NCI-H1930 (cell line): ENCODE results near the gene EPHA3.
A peak's percentile ranks its signal among the peaks of the same experiment; 100 is the strongest.

ENCODE experiments used
- DNase-seq, 2 experiments: peaks; one replicate each; lab custom pipeline; 2025; lab: John Stamatoyannopoulos, UW

The EPHA3 gene

GRCh38 chr3:89107461-89108290 lies at the start of gene EPHA3:
Gene EPHA3, plus strand, starts transcription at chr3:89107621. Its CDS starts 128 bp downstream, at chr3:89107749.
- DNase-seq, result peak; percentile 15 to 25

GRCh38 chr3:89058371-89058770 lies 49.0 kb upstream of the EPHA3 start:
- DNase-seq, result no peak

DNA sequence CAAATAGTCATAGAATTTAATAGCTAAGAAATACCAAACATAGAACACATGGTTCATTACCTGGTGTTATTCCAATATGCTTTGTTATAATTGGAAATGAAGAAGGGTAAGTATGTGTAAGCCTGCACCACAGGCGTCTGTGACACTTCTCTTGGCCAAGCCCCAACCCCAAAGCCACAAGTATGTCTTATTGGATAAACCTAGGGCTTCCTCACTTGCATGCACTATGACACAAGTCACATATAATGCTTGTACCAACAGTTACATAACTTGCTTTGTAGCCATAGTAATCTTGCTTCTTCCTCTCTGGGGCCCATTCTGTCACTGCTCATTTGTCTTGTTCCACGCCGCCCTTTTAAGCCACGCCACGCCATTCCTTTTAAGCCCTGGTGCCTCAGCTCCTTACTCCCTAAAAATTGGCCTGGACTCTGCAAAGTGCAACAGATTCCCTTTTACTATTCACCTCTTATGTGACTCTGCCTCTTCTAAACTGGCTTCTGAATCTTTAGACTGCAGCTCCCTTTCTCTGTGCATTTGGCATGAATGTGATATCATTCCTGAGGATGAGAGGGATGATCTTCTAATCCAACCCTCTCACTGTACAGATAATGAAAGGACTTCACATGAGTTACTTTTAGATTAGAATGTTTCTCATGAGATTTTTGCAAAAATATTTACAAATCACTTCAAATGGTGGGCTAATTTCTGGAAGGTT lies 48.1 kb upstream of the EPHA3 start:
- no peak for DNase-seq

DNA sequence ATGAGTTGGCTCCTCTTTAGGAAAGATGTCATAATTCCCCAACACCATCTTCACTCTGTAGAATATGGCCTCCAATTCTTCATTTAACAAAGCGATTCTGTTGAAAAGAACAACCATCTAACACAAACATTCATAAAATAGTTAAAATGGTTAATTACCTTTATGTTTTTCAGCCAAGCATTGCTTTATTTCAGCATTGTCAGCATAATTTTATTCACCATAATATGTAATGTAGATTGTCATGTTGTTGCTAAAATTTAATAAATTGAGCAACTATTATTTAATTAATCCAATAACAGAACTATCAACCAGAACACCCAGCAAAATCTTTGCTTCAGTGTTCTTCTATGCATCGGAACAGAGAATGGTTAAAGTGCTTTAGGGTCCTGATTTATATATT lies 46.2 kb upstream of the EPHA3 start:
- DNase-seq, result no peak

- DNase-seq, result no peak
These were observed 39.7 kb upstream of the EPHA3 start for GRCh38 chr3:89067736-89068135.

GRCh38 chr3:89072642-89073041 lies 34.8 kb upstream of the EPHA3 start:
- peak in 1 of 2 experiments; percentile 7 for DNase-seq

GRCh38 chr3:89079944-89080343 lies 27.5 kb upstream of the EPHA3 start:
- DNase-seq, result no peak

DNA sequence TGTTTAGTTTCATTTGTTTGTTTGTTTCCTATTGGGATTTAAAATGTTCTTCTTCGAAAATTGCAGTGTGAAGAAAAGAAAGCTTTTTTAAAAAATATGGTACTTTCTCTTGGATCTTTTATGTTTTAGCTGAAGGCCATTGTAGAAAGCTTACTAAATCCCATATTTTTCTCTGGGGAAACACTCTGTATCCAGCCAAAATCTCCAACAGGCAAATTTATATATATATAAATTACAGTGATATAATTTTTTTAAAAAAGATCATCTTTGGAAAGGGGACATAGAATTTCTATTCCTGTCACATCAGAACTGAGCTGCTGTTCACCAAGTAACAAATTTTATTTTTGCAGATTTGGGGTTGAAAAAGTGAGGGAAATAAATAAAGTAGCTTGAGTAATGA lies 19.6 kb upstream of the EPHA3 start:
- no peak for DNase-seq

- no peak for DNase-seq
These were observed 9.2 kb upstream of the EPHA3 start for GRCh38 chr3:89098173-89098572.

- no peak for DNase-seq
These were observed 8.3 kb upstream of the EPHA3 start for GRCh38 chr3:89098964-89099585.

DNA sequence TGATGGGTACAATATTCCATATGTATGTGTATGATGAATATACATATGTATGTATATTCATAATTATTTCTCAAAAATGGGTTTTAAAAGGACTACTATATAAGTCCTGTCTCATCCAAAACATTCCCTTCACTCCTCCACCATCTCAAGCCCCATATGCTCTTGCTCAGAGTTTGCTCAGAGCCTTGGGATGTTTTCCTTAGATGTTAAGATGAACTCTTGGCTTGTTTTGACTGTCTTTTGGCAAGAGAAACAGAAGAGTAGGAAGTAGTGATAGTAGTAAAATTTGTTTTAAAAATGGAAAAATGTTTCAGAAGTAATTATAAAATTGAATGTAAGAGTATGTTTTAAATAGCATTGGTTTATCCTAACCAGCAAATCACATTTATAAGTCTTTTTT lies 6.2 kb upstream of the EPHA3 start:
- no peak for DNase-seq

- DNase-seq, result no peak
These were observed 5.5 kb upstream of the EPHA3 start for GRCh38 chr3:89101921-89102320.

DNA sequence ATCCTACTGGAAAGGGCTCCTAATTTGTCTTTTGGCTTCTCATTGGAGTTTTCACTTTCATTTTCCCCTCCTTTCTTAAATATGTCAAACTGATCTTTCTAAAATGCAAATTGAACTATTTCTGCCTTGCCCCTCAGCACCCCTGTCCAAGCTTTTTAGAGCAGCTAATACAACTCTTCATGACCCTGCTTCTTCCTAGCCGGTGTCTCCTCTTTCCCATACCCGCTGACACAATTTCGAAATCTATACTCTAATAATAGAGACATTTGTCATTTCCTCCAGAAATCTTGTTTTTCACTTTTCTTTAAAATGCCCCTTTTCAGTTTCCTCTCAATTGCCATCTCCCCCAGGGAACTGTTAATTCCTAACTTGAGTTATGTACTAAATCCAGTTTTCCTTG lies 2.9 kb upstream of the EPHA3 start:
- DNase-seq, result no peak

- no peak for DNase-seq
These were observed 1.9 kb upstream of the EPHA3 start for GRCh38 chr3:89105503-89105902.

GRCh38 chr3:89108291-89108550 lies 800 bp downstream of the EPHA3 start:
- DNase-seq, result no peak

DNA sequence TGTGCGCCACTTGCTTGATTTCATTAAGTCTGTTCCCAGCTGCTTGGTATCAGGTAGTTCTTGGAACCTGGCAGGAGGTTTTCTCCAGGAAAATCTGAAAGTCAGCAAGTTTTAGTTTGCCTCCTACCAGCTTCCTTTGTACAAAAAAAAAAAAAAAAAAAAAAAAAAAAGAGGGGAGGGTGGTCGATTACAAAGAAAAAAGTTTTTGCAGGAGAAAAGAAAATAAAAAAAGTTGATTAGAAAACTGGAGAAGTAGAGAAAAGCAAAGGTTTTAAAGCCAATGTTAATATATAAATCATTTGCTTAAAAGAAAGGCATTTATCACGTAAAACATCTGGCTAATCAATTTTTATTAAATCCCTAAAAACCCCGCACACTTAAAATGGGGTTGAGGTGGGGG lies 5.9 kb downstream of the EPHA3 start:
- DNase-seq, result no peak

GRCh38 chr3:89113893-89114840 lies 6.7 kb downstream of the EPHA3 start:
- peak; percentile 3 to 43 for DNase-seq

GRCh38 chr3:89114841-89115223 lies 7.4 kb downstream of the EPHA3 start:
- DNase-seq, result no peak

- no peak for DNase-seq
These were observed 9.1 kb downstream of the EPHA3 start for GRCh38 chr3:89116476-89116875.

GRCh38 chr3:89138048-89138447 lies 30.6 kb downstream of the EPHA3 start:
- no peak for DNase-seq

DNA sequence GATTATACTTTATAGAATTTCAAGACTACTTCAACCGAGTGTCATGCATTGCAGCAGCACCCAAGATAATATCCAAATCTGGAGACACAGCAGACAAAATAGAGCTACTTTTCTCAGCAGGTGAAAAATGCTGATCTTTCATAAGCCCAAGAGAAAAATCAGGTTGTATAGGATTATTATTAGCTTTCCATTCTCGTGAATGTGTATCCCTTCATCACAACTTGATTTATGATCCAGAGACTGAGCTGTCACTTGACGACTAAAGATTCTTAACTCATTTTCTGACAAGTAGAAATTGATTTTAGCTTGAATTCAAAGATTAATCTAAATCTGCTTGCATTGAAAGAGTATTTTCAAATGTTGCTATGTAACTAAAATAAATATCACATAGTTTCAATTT lies 32.4 kb downstream of the EPHA3 start:
- DNase-seq, result no peak

DNA sequence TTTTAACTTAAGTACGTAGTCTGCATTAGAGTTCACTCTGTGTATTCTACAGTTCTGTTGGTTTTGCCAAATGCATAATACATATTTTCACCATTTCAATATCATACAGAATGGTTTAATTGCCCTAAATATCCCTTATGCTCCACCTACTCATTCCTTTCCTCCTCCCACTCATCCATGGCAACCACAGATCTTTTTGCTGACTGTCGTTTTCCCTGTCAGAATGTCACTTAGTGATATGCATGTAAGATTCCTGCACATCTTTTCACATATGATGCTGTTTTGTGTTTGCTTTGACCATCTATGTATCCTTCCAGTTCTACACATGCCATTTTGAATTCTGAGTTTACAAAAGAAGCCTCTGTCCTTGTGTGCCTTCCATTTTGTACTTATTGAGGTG lies 36.7 kb downstream of the EPHA3 start:
- DNase-seq, result no peak
